ENCODE measurements around the gene IL36RN.

DNA sequence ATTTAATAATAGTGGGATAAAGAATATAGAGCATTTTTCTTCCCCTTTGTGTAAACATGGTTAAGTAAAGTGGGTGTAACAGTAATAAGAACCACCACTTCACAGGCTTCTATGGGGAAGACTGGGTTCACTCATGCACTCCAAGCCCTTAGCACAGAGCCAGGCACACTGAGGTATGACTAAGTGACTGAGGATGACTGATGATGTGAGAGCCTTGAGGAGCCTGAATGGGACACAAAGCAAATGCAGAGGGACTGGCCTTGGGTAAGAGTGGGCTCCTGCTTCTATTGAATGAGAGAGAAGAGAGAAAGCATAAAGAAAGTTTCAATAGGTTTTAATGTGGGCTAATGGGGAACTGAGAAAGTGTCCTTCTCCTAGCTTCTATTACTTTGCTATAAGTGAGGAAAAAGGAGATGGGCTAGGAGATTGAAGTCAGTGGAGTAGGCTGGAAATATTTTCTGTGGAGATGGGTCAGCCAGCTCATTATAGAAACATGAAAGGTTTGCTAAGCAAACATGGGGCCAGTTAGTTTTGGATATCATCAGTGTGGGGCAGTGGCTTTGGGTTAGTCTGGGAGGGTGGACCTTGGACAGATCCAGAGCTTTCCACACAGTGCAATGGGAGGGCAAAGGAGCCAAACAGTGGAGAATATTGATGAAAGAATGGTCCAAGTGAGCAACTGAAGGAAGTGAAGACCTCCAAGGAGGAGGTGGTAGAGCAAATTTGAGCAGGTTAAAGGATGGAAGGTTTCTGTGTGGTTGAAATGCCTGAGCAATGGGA, 29.4 kb downstream of the IL36RN start:
- TF ChIP-seq SP1 (IDR thresholded peaks at IDR 0.05) (no peak), HDGF (IDR thresholded peaks at IDR 0.05; ENCODE audit: borderline replicate concordance) (no peak), TARDBP (IDR thresholded peaks at IDR 0.05) (no peak), ZNF384 (IDR thresholded peaks at IDR 0.05) (no peak), FOXA1 (IDR thresholded peaks at IDR 0.05) (no peak), FOXM1 (IDR thresholded peaks at IDR 0.05; ENCODE audit: borderline replicate concordance) (no peak), BHLHE40 (IDR thresholded peaks at IDR 0.05; ENCODE audit: borderline replicate concordance) (no peak), NFRKB (IDR thresholded peaks at IDR 0.05) (no peak), L3MBTL2 (conservative IDR thresholded peaks at IDR 0.05) (no peak), CTBP1 (IDR thresholded peaks at IDR 0.05; ENCODE audit: borderline replicate concordance) (no peak), ELF4 (IDR thresholded peaks at IDR 0.05) (no peak)
- TF ChIP-seq, protein P1, sequence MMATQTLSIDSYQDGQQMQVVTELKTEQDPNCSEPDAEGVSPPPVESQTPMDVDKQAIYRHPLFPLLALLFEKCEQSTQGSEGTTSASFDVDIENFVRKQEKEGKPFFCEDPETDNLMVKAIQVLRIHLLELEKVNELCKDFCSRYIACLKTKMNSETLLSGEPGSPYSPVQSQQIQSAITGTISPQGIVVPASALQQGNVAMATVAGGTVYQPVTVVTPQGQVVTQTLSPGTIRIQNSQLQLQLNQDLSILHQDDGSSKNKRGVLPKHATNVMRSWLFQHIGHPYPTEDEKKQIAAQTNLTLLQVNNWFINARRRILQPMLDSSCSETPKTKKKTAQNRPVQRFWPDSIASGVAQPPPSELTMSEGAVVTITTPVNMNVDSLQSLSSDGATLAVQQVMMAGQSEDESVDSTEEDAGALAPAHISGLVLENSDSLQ (IDR thresholded peaks at IDR 0.05) = no peak

All from HEK293T (cell line).